HUDEP-2 (cell line): ENCODE data around the gene BOLA2B.
"Not testable (repeated sequence)": the region's sequence is repeated elsewhere in the genome, so short reads cannot be mapped to it uniquely, and the experiment has no call there.

Experiments used
- DNase-seq, 76 experiments: peaks; one replicate each; lab custom pipeline; 2025; ENCODE audit not compliant: unreplicated experiment in 76 of 76; lab: John Stamatoyannopoulos, UW

BOLA2B gene

DNA sequence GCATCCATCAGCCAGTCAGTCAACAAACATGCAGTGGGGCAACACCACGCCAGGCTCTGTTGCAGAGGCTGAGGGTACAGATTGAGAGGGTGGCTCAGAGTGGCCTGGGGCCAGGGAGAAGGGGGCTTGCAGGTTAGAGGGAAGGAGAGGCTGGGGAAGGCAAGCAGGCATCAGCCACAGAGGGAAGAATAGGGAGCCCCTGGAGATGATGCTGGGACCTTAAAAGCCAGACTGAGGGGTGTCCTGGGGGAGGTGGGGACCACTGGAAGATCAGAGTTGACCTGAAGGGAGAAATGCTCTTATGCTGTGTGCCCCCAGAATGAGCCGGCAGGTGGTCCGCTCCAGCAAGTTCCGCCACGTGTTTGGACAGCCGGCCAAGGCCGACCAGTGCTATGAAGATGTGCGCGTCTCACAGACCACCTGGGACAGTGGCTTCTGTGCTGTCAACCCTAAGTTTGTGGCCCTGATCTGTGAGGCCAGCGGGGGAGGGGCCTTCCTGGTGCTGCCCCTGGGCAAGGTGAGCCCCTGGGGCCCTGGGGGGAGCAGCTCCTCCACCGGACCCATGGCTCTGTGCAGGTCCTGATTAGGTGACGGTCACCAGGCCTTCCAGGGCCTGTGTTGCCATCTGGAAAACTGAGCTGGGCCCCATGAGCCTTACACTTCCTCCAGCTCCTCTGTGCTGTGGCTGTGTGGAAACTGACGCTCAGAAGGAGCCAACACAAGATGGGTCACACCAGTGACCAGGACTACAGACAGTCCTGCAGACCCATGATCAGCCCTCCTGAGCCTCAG, 8.4 kb downstream of the BOLA2B start:
- no peak for DNase-seq

DNA sequence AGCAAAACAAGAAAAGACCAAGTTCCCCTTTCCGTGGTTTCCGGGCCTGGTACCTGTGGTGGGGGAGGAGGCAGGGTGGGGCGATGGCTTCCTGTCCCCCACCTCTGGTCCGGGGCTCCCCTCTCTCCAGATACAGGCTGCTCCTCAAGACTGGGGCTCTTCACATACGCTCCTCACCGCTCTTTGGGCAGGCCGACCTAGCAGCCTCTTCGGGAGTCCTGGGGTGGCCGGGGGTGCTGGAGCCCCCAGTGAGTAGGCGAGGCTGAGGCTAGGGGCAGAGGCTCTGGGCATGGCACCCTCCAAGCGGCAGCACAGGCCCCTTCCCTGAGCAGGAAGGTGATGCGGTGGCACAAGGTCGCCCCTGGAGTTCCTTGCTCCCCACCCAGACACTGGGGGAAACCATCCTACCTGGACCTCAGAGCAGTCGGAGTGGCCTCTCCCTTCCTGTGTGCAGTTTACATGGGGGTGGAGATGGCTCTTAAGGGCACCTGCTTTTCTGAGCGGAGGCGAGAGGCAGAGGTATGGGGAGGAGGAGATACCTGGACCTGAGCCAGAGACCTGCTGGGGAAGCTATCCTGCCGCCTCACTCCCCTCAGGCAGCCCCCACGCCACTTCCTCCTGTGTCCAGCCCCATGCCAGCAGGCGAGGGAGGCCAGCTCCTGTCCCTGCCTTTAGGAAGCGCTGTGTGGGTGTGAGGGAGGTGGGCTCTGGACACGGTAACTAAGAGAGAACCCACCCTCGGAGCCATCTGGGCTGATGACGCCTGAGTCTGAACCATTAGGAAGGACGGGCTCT, 9.2 kb downstream of the BOLA2B start:
- no peak for DNase-seq

DNA sequence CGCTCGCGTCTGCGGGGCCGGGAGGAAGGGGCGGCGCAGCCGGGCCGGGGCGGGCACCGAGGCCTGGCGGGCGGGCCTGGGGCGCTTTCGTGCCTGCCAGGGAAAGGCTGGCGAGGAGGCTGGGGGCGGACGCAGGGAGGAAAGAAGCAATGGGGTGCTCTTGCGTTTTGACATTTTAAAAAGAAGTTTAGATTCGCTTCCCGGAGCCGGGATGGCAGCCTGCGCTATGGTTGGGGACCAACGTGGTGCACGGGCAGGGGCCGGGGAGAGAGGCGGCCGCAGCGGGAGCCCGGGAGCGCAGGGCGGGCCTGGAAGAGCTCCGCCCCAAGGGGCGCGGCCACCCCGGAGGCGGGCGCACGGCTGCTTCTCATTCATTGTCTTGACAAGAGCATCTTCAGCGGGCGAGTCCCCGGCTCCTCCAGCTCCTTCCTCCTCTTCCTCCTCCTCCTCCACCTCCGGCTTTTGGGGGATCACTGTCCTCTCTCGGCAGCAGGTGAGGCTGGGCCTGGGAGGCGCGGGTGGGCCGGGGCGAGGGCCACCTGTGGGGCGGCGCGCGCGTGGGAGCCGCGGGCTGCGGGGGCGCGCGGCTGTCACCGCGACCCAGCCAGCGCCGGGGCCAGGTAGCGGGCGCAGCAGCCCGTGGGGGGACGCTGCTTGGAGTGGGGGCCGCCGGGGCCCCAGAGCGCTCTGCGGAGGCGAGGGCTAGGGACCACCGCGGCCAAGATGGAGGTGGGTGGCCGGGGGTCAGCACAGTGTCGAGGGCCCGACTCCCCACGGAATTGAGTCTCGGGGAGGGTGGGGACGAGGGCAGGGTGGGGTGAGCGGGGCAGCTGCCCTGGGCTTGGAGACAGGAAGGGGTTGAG, 10.0 kb downstream of the BOLA2B start, which contains the start of gene CORO1A:
Gene CORO1A (plus strand): TSS at position 370 of the 863 bp plus-strand sequence. CDS start 1,608 bp downstream, outside the sequence.
- peak in 60 of 76 experiments; percentile 3 to 69 (median 48) for DNase-seq

DNA sequence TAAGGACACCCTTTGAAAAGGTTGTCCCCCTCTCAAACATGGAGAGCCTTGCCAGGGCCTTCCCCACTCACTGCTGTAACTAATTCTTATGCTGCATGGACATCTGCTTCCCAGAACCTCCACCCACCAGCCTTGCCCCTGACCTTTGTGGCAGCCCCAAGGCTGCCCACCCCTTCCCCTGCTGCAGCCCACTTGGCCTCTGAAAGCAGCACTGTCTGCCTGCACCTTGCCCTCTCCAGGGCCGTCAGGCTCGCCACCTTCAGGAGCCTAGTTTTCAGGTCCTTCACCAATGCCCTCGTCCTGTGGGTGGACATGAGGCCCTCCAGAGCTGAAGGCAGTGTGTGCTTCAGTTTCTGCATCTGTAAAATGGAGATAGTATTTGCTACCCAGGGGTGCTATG, 12.7 kb downstream of the BOLA2B start:
- DNase-seq, result no peak

DNA sequence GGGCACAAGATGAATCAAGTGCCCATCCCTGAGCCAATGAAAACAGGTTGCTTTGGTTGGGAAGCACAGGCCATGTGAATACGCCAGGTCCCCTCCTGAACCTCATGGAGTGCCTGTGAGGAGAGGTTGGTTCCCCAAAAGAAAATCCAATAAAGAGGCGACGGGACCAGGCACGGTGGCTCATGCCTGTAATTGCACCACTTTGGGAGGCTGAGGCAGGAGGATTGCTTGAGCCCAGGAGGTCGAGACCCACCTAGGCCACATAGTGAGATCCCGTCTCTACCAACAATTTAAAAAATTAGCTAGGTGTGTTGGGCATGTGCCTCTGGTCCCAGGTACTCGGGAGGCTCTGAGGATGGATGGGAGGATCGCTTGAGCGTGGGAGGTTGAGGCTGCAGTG, 13.5 kb downstream of the BOLA2B start:
- DNase-seq, result no peak

DNA sequence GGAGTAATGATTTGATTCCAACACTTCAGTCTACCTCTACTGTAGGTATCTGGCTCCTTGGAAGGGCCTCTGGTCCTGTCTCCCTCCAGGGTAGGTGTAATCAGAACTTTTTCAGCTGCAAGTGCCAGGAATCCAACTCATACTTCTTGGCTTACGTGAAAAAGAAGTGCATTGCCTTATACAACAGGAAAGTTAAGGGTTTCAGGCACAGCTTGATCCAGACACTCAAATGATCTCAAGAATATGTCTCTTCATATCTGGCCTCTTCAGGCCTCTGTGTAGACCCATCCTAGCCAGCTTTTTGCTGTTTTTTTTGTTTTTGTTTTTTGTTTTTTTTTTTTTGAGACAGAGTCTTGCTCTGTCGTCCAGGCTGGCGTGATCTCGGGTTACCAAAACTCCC, 14.3 kb downstream of the BOLA2B start:
- no peak for DNase-seq

DNA sequence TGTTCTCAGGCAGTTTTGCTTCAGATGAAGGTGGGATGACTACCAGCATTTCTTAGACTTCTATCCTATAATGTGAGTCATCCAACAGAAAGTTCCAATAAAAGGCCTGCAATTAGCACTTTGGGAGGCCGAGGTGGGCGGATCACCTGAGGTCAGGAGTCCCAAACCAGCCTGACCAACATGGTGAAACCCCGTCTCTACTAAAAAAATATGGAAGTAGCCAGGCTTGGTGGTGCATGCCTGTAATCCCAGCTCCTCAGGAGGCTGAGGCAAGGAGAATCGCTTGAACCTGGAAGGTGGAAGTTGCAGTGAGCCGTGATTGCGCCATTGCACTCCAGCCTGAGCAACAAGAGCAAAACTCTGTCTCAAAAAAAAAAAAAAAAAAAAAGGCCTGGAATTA, 16.6 kb downstream of the BOLA2B start:
- DNase-seq, result not testable (repeated sequence)

DNA sequence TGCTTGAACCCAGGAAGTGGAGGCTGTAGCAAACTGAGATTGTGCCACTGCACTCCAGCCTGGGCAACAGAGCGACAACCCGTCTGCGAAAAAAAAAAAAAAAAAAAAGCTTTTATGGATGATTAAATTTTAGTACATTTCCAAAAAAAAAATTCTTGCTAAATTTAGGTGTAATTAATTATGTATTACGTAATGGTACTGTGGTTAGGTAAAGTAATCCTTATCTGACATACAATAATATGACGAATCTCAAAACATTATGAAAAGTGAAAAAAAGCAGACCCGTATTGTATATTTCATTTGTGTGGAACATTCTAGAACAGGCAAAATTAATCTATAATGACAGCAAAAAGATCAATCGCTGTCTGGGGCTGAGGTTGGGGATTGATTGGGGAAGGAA, 20.4 kb downstream of the BOLA2B start:
- DNase-seq, result no peak

DNA sequence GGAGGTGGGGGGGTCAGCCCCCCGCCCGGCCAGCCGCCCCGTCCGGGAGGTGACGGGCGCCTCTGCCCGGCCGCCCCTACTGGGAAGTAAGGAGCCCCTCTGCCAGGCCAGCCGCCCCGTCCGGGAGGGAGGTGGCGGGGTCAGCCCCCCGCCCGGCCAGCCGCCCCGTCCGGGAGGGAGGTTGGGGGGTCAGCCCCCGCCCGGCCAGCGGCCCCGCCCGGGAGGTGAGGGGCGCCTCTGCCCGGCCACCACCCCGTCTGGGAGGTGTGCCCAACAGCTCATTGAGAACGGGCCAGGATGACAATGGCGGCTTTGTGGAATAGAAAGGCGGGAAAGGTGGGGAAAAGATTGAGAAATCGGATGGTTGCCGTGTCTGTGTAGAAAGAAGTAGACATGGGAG, 23.3 kb downstream of the BOLA2B start:
- DNase-seq, result not testable (repeated sequence)

DNA sequence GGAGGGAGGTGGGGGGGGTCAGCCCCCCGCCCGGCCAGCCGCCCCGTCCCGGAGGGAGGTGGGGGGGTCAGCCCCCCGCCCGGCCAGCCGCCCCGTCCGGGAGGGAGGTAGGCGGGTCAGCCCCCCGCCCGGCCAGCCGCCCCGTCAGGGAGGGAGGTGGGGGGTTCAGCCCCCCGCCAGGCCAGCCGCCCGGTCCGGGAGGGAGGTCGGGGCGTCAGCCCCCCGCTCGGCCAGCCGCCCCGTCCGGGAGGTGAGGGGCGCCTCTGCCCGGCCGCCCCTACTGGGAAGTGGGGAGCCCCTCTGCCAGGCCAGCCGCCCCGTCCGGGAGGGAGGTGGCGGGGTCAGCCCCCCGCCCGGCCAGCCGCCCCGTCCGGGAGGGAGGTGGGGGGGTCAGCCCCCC, 24.1 kb downstream of the BOLA2B start:
- DNase-seq, result not testable (repeated sequence)

DNA sequence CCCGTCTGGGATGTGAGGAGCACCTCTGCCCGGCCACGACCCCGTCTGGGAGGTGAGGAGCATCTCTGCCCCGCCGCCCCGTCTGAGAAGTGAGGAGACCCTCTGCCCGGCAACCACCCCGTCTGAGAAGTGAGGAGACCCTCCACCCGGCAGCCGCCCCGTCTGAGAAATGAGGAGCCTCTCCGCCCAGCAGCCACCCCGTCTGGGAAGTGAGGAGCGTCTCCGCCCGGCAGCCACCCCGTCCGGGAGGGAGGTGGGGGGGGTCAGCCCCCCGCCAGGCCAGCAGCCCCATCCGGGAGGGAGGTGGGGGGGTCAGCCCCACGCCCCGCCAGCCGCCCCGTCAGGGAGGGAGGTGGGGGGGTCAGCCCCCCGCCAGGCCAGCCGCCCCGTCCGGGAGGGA, 24.7 kb downstream of the BOLA2B start:
- not testable (repeated sequence) for DNase-seq

DNA sequence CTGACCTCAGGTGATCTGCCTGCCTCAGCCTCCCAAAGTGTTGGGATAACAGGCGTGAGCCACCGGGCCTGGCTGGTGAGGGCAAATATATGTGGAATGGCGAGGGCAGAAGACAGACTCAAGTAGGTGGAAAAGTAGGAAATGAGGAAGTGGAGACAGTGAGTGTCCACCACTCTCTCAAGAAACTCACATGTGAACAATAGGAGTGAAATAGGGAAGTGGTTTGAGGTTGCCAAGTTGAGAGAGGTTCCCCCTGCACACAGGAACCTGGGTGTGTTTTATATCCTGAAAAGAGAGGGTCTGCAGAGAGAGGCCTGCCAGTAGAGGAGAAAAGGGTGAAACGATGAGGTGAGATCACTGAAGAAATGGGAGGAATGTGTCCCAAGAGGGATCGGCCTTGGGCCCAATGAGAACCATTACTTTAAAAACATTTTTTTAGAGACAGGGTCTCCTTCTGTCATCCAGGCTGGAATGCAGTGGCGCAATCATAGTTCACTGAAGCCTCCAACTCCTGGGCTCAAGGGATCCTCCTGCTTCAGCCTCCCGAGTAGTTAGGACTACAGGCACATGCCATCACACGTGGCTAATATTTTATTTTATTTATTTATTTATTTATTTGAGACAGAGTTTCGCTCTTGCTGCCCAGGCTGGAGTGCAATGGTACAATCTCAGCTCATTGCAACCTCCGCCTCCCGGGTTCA, 27.1 kb downstream of the BOLA2B start:
- no peak for DNase-seq

DNA sequence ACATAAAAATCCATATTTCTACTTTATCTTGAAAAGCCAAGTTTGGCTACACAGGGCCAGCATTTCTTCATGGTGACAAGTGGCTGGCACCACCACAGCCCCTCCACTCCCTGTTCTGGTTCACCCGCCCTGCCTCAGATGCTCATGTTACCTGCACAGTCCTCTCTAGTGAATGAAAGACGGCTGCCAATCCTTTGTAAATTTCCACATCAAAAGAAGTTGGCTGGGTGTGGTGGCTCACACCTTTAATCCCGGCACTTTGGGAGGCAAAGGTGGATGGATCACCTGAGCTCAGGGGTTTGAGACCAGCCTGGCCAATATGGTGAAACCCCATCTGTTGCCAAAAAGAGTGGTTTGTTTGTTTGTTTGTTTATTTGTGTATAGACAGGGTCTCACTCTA, 29.9 kb downstream of the BOLA2B start:
- no peak for DNase-seq

DNA sequence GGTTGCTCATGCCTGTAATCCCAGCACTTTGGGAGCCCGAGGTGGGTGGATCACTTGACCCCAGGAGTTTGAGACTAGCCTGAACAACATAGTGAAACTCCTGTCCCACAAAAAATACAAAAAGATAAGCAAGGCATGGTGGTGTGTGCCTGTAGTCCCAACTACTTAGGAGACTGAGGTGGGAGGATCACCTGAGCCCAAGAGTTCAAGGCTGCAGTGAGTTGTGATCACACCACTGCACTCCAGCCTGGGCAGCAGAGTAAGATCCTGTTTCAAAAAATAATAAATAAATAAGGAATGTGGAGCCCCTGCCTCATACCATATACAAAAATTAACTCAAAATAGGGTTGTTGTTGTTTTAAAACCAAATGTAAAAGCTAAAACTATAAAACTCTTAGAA, 36.3 kb downstream of the BOLA2B start:
- no peak for DNase-seq

DNA sequence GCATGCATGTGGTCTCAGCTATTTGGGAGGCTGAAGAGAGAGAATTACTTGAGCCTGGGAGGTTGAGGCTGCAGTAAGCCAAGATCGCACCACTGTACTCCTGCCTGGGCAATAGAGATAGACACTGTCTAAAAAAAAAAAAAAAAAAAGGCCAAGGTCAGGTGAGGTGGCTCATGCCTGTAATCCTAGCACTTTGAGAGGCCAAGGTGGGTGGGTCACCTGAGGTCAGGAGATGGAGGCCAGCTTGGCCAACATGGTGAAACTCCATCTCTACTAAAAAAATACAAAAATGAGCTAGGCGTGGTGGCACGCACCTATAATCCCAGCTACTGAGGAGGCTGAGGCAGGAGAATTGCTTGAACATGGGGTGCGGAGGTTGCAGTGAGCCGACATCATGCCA, 38.3 kb downstream of the BOLA2B start:
- no peak for DNase-seq

DNA sequence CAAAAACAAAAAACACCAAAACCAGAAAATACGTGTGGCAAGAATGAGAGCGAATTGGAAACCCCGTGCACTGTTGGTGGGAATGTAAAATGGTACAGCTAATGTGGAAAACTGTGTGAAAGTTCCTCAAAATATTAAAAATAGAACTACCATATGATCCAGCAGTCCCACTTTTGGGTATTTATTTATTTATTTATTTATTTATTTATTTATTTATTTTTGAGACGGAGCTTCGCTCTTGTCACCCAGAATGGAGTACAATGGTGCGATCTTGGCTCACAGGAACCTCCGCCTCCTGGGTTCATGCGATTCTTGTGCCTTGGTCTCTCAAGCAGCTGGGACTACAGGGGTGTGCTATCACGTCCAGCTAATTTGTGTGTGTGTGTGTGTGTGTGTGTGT, 40.9 kb downstream of the BOLA2B start:
- DNase-seq, result no peak

DNA sequence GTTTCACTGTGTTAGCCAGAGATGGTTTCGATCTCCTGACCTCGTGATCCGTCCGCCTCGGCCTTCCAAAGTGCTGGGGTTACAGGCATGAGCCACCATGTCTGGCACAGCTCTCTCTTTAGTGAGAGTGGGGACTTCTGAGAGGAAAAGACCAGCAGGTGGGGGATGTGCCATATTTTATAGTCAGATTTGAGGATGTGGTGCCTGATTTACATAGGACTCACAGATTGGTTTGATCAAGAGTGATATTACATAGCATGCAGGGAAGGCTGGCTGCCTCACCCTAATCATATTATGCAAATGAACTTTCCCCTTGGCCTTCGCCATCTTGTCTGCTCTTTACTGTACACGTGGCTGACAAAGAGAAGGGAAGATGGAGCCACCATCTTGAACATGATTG, 42.4 kb downstream of the BOLA2B start:
- no peak for DNase-seq

DNA sequence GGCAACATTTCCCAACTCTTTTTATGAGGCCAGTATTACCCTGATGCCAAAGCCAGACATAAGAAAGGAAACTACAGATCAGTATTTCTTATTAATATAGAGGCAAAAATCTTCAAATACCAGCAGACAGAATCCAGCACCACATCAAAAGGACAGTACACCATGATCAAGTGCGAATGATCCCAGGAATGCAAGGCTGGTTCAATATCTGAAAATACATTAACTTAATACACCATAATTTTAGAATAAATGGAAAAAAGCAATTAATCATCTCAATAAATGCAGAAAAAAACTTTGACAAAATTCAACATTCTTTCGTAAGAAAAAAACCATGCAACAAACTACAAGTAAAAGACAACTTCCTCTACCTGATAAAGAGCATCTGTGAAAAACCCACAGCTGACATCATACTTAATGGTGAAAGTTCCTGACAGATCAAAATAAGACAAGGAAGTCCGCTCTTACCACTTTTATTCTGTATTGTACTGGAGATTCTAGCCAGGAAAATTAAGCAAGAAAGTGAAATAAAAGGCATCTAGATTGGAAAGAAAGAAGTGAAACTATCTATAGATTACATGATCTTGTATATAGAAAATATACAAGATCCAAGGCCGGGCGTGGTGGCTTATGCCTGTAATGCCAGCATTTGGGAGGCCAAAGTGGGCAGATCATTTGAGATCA, 44.1 kb downstream of the BOLA2B start:
- DNase-seq, result no peak

DNA sequence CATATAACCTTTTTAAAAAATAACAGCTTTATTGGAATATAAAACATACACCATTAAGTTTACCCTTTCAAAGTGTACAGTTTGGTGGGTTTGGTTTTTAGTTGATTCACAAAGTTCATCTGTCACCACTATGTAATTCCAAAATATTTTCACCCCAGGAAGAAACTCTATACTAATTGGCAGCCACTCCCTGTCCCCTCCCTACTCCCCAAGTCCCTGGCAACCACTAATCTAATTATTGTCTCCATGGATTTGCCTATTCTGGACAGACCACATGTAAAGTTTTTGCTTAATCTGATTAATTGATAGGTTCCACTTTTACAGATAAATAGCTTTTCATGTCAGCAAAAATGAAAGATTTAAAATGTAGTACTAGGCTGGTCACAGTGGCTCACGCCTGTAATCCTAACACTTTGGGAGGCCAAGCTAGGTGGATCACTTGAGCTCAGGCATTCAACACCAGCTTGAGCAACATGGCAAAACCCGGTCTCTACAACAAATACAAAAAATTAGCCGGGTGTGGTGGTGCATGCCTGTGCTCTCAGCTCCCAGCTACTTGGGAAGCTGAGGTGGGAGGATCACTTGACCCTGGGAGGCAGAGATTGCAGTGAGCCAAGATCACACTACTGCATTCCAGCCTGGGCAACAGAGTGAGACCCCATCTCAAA, 45.5 kb downstream of the BOLA2B start:
- no peak for DNase-seq
